Stimulated activated CD8-positive, alpha-beta memory T cell treated with anti-CD3 and anti-CD28 coated beads, Interleukin-12 subunit alpha, Interleukin-12 subunit beta, amount 100 ng/mL, for 24 hours (primary cell): Measurements from ENCODE around the gene HACE1.
"Not testable (repeated sequence)": the region's sequence is repeated elsewhere in the genome, so short reads cannot be mapped to it uniquely, and the experiment has no call there.

Experiments
- DNase-seq: peaks from one replicate; pipeline ENCODE4 v3.0.0-alpha.2; 2020; ENCODE audit errors: extremely low read depth

HACE1 gene

GRCh38 chr6:104737567-104737966 lies 122.2 kb downstream of the HACE1 start:
- DNase-seq, result not testable (repeated sequence)

GRCh38 chr6:104736545-104736944 lies 123.2 kb downstream of the HACE1 start:
- DNase-seq, result no peak

- DNase-seq, result no peak
These were observed 129.3 kb downstream of the HACE1 start for GRCh38 chr6:104730450-104730849.

GRCh38 chr6:104729433-104729832 lies 130.3 kb downstream of the HACE1 start:
- no peak for DNase-seq

DNA sequence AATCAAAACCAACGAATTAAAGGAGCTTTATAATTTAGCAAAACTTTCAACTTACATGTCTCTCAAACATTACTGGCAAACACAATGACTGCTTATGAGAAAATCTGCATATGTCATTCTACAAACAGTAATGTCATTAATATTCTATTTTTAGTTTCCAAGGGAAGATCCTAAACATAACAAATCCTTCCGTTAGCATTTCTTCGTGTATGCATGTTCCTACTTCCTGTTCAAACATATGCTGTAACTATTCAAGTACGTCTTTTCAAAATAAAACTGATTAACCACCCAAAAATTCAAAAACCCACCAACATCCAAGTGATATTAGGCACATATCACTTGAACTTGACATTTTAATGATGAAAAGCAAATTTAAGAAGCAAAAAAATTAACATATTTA lies 131.3 kb downstream of the HACE1 start:
- no peak for DNase-seq

DNA sequence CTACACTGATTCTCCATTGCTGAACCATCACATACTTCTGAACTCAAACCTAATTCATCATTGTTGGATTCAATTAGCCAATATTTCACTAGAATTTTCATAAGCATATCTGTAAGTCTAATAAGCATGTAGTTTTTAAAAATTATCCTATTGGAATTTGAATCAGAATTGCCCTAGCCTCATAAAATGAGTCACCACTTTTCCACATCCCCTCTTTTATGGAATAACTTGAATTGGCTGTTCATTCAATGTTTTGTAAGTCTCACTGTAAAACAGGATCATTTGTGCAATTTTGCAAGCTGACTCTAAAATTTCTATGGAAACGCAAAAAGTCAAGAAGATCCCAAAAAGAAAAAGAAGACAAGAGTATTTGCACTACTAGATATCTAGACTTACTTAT lies 141.0 kb downstream of the HACE1 start:
- DNase-seq, result no peak

DNA sequence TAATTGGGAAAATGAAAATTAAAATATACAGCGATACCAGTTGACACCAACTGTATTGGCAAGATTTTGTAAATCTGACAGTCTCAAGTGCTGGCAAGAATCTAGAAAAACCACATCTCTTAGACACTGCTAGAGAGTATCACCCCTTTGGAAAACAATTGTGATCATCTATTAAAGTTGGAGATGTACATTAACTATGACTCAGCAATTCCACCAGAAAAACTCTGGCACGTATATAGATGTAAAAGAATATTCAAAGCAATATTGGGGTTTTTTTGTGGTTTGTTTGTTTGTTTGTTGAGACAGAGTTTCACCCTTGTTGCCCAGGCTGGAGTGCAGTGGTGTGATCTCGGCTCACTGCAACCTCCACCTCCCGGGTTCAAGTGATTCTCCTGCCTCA lies 142.9 kb downstream of the HACE1 start:
- no peak for DNase-seq

- DNase-seq, result no peak
These were observed 144.9 kb downstream of the HACE1 start for GRCh38 chr6:104714796-104715195.

- DNase-seq, result no peak
These were observed 145.7 kb downstream of the HACE1 start for GRCh38 chr6:104713982-104714381.

DNA sequence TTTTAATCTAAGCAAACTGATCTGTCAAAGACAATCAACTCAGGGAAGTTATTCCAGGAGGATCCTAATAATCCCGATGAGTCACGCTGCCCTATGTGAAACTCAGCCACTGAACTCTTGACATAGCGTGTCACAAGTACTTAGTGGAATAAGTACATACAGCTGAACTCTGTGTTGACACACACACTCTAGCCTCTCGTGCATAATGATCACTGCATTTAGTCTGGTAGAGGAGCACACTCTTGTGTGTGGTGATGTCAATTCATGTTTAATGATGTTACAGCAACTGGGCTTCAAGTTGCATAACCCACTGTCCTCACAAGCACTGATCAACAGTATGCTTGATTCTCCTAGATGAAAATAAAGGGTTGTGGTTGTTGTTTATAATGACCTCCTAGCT lies 148.3 kb downstream of the HACE1 start:
- no peak for DNase-seq

GRCh38 chr6:104710543-104711335 lies 149.0 kb downstream of the HACE1 start:
- DNase-seq, result no peak

DNA sequence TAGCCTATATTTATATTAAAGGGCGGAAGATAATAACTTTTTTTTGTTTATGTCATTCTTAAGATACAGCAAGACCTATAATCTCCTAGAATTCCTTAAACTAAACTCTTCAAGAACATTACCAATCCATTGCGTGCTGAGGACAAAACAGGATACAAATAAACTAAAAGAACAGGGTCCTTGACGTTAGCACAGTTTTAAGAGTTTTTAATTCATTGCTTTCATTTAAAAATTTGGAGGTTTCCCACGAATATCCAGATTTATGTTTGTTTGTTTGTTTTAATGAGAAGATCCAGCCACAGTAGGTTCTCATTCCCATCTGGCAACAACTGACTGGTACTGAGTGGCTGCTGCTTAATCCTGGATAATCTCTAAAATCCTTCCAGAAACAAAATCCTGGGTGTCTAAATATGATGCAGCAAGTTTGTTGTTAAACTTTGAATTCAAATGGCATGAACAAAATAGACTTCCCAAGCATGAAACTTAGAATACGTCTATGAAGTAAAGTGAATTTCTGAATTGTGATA lies 153.7 kb downstream of the HACE1 start:
- no peak for DNase-seq

DNA sequence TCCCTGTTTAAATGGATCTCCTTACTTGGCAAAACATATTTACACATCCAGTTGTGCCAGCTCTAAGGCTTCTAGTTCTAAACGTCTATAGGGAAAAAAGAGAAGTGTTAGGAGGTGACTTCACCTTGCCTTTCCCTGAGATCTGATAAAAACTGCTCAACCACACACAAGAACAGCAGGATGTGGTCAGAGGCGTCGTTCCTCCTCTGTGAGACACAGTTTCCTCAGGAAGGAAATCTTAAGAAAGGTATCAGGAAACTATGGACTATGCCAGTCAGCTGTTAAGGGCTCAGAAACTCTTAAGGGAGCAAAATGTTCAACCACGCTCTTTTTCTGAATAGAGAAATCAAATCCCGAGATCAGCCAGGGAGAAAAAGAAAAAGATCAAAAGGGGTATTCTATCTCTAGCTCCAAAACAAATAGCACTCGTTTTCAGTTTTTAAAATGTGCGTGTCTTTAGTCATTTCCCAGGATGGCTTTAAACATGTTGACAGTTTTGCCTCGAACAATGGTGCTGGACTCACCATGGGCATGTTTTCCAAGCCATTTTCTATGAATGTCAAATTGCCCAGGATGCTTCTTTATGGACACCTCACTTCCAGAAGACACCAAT lies 154.5 kb downstream of the HACE1 start:
- DNase-seq, result no peak

GRCh38 chr6:104704191-104704590 lies 155.5 kb downstream of the HACE1 start:
- no peak for DNase-seq

DNA sequence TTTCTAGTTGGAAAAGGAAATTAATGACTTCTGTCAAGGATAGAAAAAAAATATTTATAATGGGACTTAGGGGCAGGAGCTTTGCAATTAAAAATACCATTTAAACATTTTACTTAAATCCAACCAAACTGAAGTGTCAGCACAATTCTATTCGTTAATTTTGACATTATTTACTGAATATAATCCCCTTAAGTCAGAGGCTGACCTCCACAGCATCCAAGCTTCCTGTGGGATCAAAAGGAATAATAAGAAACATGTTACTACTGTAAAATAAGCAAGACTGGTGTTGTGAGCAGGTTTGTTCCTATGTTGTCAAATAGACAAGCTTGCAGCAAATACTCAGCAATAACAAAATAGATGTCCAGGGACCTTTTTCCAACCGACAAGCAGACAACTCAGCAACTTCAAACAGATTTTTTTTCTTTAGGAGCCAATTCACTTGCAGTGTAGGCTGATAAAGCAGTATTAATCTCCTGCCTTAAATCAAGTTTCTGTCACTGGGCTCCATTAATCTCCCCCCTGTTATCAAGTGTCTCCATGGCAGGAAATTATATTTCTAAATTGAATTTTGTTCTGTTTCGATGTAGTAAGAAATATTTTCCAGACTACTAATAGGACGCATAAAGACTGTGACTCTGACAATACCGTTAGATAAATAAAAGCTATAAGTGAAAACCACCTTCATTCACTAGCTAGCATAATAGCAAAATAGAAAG lies 157.4 kb downstream of the HACE1 start:
- DNase-seq, result no peak

DNA sequence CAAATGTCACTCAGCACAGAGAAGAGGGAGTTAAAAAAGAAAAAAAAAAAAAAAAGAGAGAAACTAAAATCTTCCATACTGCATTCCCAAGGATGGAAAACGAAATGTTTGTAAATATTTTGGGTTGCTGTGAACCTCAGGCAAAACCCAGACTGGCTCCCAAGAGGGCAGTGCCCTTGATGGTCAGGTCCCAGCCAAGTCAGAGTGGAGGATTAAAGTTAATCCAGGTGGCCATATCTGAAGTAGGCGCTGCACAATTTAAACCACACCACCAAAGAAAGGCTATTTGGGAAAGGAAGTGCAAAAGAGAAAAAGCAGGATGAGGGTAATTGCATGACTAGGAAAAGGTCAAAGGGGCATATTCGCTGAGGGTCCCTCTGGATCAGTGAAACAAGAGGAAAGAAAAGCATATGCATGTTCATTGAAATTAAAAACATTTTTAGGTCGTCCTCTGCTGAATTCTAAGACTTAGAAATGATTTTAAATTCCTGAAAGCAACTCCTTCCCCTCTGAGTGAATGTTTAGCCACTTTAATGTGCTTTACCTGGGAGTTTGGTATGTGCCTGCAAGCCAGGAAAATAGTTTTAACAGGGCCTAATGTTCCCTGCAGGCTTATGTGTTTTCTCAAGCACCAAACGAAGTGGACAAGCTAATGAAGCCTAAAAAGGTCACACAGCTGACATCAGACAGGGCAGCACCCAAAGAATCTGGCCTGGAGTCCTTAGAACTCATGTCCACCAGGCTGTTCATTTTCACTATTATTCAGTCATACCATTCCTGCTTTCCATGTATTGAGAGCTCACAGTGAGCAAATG lies 159.1 kb downstream of the HACE1 start:
- DNase-seq, result no peak

- no peak for DNase-seq
These were observed 160.0 kb downstream of the HACE1 start for GRCh38 chr6:104699593-104700329.

GRCh38 chr6:104698979-104699378 lies 160.7 kb downstream of the HACE1 start:
- no peak for DNase-seq

- no peak for DNase-seq
These were observed 167.7 kb downstream of the HACE1 start for GRCh38 chr6:104692008-104692407.

GRCh38 chr6:104689551-104690205 lies 170.0 kb downstream of the HACE1 start:
- no peak for DNase-seq
